MM.1S (cell line): ENCODE measurements around the gene TMBIM4.

Source experiments
- DNase-seq: peaks from one replicate; pipeline ENCODE4 v3.0.0-alpha.2; 2015
- H2AFZ ChIP-seq: fragments of 300-600 bp; sonication (generic); 2 replicates; pipeline ENCODE4 v1.6.0; 2016; ENCODE audit warnings: antibody characterized with exemption, low read length
- H3F3A ChIP-seq: fragments of 300-600 bp; sonication (generic); 2 replicates; pipeline ENCODE4 v1.6.1; 2016; ENCODE audit warnings: mild to moderate bottlenecking, antibody characterized with exemption, low read length, moderate library complexity, mixed read lengths; ENCODE audit not compliant: insufficient read depth
- H3K27ac ChIP-seq: fragments of 300-600 bp; sonication (generic); 2 replicates; pipeline ENCODE4 v1.5.1; 2016; ENCODE audit warnings: mild to moderate bottlenecking, low read length
- H3K27me3 ChIP-seq: fragments of 300-600 bp; sonication (generic); replicated peaks from 2 replicates; pipeline ENCODE4 v1.6.0; 2016; ENCODE audit warnings: low read length; ENCODE audit not compliant: insufficient read depth
- H3K36me3 ChIP-seq: fragments of 300-600 bp; sonication (generic); replicated peaks from 2 replicates; pipeline ENCODE4 v1.6.1; 2016; ENCODE audit warnings: mild to moderate bottlenecking, low read length, mixed read lengths; ENCODE audit not compliant: insufficient read depth
- H3K4me1 ChIP-seq: fragments of 300-600 bp; sonication (generic); 2 replicates; pipeline ENCODE4 v1.6.1; 2016; ENCODE audit warnings: low read length, mixed read lengths
- H3K4me2 ChIP-seq: fragments of 300-600 bp; sonication (generic); 2 replicates; pipeline ENCODE4 v1.6.0; 2016; ENCODE audit warnings: low read depth, low read length
- H3K4me3 ChIP-seq: fragments of 300-600 bp; sonication (generic); 2 replicates; pipeline ENCODE4 v1.5.1; 2016; ENCODE audit warnings: low read length, mixed read lengths
- H3K79me2 ChIP-seq: fragments of 300-600 bp; sonication (generic); 2 replicates; pipeline ENCODE4 v1.6.1; 2016; ENCODE audit warnings: mixed run types, low read length, mixed read lengths
- H3K9ac ChIP-seq: fragments of 300-600 bp; sonication (generic); 2 replicates; pipeline ENCODE4 v1.6.1; 2016; ENCODE audit warnings: low read length, mixed read lengths
- H3K9me2 ChIP-seq: fragments of 300-600 bp; sonication (generic); replicated peaks from 2 replicates; pipeline ENCODE4 v1.6.1; 2016; ENCODE audit warnings: mild to moderate bottlenecking, low read length, mixed read lengths; ENCODE audit not compliant: insufficient read depth
- H3K9me3 ChIP-seq: fragments of 300-600 bp; sonication (generic); replicated peaks from 2 replicates; pipeline ENCODE4 v1.6.1; 2016; ENCODE audit warnings: mild to moderate bottlenecking, low read length, mixed read lengths; ENCODE audit not compliant: insufficient read depth
- H4K20me1 ChIP-seq: fragments of 300-600 bp; sonication (generic); 2 replicates; pipeline ENCODE4 v1.6.1; 2016; ENCODE audit warnings: mild to moderate bottlenecking, low read length, moderate library complexity, mixed read lengths; ENCODE audit not compliant: insufficient read depth
- EZH2 ChIP-seq: fragments of 300-600 bp; sonication (generic); optimal IDR thresholded peaks from 2 replicates; pipeline ENCODE3; 2017; ENCODE audit warnings: low read depth, mild to moderate bottlenecking, antibody characterized with exemption, low read length, mixed read lengths
- EZH2phosphoT487 ChIP-seq: fragments of 300-600 bp; sonication (generic); IDR thresholded peaks from 2 replicates; pipeline ENCODE4 v1.6.1; 2018; ENCODE audit warnings: antibody characterized with exemption, low read length
- TF ChIP-seq, protein P1 (sequence below): fragments of 300-600 bp; sonication (generic); IDR thresholded peaks from 2 replicates; pipeline ENCODE4 v1.5.1; 2016; ENCODE audit warnings: antibody characterized with exemption, low read length, mixed read lengths

Gene TMBIM4

DNA sequence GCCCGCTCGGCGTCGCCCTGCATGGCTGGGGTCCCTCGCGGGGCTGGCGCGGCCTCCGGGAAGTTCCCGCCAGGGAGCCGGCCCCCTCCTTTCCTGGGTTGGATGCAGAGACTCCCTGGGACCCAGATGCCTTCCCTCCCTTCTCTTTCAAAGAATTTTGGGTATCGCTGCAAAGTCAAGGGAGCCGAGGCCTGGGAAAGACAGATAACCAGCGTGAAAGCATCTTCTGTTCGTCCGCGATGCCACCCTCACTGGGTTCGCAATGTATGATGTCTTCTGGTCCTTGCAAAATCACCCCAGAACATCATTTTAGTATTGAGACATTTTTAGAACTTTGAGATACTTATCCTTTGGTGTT lies 19.7 kb upstream of the TMBIM4 start:
- DNase-seq = no peak
- Histone ChIP-seq H3K27me3 (no peaks in the 10 kb centered on the region), H3K9me2 (no peaks in the 10 kb centered on the region), H3K4me3 (no peak overlapping the region), H3K4me2 (no peak overlapping the region), H4K20me1 (no peaks in the 10 kb centered on the region), H3K9ac (no peak overlapping the region), H3K4me1 (no peaks in the 10 kb centered on the region), H3K9me3 (no peaks in the 10 kb centered on the region), H3K27ac (no peak overlapping the region), H3K36me3 (no peaks in the 10 kb centered on the region), H3K79me2 (no peaks in the 10 kb centered on the region), H3F3A (no peaks in the 10 kb centered on the region), H2AFZ (no peak overlapping the region)
- TF ChIP-seq, protein P1, sequence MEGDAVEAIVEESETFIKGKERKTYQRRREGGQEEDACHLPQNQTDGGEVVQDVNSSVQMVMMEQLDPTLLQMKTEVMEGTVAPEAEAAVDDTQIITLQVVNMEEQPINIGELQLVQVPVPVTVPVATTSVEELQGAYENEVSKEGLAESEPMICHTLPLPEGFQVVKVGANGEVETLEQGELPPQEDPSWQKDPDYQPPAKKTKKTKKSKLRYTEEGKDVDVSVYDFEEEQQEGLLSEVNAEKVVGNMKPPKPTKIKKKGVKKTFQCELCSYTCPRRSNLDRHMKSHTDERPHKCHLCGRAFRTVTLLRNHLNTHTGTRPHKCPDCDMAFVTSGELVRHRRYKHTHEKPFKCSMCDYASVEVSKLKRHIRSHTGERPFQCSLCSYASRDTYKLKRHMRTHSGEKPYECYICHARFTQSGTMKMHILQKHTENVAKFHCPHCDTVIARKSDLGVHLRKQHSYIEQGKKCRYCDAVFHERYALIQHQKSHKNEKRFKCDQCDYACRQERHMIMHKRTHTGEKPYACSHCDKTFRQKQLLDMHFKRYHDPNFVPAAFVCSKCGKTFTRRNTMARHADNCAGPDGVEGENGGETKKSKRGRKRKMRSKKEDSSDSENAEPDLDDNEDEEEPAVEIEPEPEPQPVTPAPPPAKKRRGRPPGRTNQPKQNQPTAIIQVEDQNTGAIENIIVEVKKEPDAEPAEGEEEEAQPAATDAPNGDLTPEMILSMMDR = no peak
- TF ChIP-seq EZH2phosphoT487 (no peak), EZH2 (no peak)

DNA sequence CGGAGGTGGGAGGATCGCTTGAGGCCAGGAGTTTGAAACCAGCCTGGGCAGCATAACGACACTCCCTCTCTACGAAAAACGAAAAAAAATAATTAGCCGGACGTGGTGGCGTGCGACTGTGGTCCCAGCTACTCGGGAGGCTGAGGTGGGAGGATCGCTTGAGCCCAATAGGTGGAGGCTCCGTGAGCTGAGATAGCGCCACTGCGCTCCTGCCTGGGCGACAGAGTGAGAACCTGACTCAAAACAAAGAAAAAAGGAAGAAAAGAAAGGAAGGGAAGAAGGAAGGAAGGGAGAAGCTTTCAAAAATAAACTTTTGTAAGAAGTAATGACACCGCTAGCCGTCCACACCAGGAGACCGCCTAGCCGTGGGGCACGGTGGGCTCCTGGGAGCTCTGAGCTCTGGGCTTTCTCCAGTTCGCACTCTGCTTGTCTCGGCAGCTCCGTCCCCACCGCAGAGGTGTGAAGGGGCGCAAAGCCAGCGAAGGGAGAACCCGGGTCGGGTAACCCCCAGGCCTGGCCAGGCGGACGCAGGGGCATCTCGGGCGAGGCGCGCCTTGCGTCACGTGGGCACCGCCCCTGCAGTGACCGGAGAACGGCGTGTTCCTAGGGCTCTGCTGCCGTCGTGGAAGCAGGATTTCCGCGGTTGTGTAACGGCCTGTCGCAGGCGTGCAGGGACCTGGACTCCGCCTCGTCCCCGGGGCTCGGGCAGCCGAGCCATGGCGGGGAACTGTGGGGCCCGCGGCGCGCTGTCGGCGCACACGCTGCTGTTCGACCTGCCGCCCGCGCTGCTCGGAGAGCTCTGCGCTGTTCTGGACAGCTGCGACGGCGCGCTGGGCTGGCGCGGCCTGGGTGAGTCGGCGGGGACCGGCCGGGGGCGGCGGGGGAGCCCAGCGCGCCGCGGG lies 19.0 kb upstream of the TMBIM4 start, which contains the start of gene IRAK3:
Gene IRAK3 (plus strand): TSS at position 631 of the 902 bp plus-strand sequence. CDS start 86 bp downstream, at position 717.
- H3K9me3 ChIP-seq = no peaks in the 10 kb centered on the region
- TF ChIP-seq, protein P1 = no peak
- TF ChIP-seq EZH2 (no peak), EZH2phosphoT487 (no peak)
- no peak within 1 kb of the TSS for H3K27ac ChIP-seq
- H4K20me1 ChIP-seq = no peaks in the 10 kb centered on the region
- DNase-seq = no peak
- H3K79me2 ChIP-seq = no peaks in the 10 kb centered on the region
- no peak within 1 kb of the TSS for H2AFZ ChIP-seq
- no peak within 1 kb of the TSS for H3K4me3 ChIP-seq
- no peak within 1 kb of the TSS for H3K9ac ChIP-seq
- H3K36me3 ChIP-seq = no peaks in the 10 kb centered on the region
- H3K4me1 ChIP-seq = no peaks in the 10 kb centered on the region
- H3K27me3 ChIP-seq = no peaks in the 10 kb centered on the region
- H3F3A ChIP-seq = no peaks in the 10 kb centered on the region
- H3K9me2 ChIP-seq = no peaks in the 10 kb centered on the region
- H3K4me2 ChIP-seq = no peak within 1 kb of the TSS

DNA sequence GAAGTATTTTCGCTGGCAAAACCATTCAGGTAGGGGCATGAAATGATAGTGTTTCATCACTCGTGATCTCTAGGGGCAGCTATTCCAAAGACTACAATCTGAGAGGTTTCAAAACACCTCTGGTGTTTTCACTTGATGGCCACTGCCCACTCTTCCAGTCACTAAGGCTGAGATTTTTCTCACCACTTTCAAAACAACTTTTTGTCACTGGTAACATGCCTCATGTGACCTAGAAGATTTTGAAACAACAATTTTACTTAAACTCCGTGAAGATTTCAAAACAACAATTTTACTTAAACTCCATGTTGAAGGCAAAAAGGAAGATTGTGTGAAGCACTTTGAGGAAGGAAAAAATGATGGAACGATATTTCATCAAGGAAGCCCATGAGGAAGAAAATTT lies 18.0 kb upstream of the TMBIM4 start:
- H4K20me1 ChIP-seq = no peaks in the 10 kb centered on the region
- H2AFZ ChIP-seq = no peak overlapping the region
- H3K36me3 ChIP-seq = no peaks in the 10 kb centered on the region
- no peaks in the 10 kb centered on the region for H3F3A ChIP-seq
- no peak overlapping the region for H3K4me3 ChIP-seq
- no peak overlapping the region for H3K27ac ChIP-seq
- H3K79me2 ChIP-seq = no peaks in the 10 kb centered on the region
- TF ChIP-seq, protein P1 = no peak
- TF ChIP-seq EZH2 (no peak), EZH2phosphoT487 (no peak)
- H3K9me2 ChIP-seq = no peaks in the 10 kb centered on the region
- no peaks in the 10 kb centered on the region for H3K27me3 ChIP-seq
- no peak for DNase-seq
- H3K4me2 ChIP-seq = no peak overlapping the region
- H3K9me3 ChIP-seq = no peaks in the 10 kb centered on the region
- H3K9ac ChIP-seq = no peak overlapping the region
- H3K4me1 ChIP-seq = no peaks in the 10 kb centered on the region
